SK-N-SH (cell line): ENCODE data around the gene ZNF213. TPM values are rescaled to one million over a fixed set of nuclear protein-coding genes. Genes with fewer than 3 reads are reported as not detected.

ENCODE experiments used
- CTCF ChIA-PET: fragments of 300-600, 350-600 bp; formaldehyde crosslinking; extraction: SDS; loops from one replicate; lab custom pipeline; 2021; lab: Yijun Ruan, JAX
- POLR2A ChIA-PET: fragments of 350-600 bp; sonication (Branson Sonifier 250); formaldehyde crosslinking; extraction: SDS; loops from one replicate; lab custom pipeline; 2020; ENCODE audit warnings: antibody characterized with exemption, inconsistent platforms; lab: Yijun Ruan, JAX
- DNase-seq: peaks from one replicate; pipeline ENCODE4 v3.0.0; 2012
- H2AFZ ChIP-seq: fragments of 200-600 bp; sonication (generic); 2 replicates; pipeline ENCODE4 v1.8.1; 2016; ENCODE audit warnings: antibody characterized with exemption, mild to moderate bottlenecking, low read depth
- H3F3A ChIP-seq: fragments of 200-600 bp; sonication (generic); replicated peaks from 2 replicates; pipeline ENCODE3; 2016; ENCODE audit warnings: antibody characterized with exemption, mild to moderate bottlenecking; ENCODE audit not compliant: insufficient read depth
- H3K27ac ChIP-seq, 2 experiments: fragments of 200-500 bp in 1 of 2; fragments of 200-600 bp in 1 of 2; sonication (Bioruptor generic) in 1 of 2; sonication (generic), shearing (Covaris generic) in 1 of 2; 2 replicates each; pipeline versions ENCODE4 v1.5.1 to v1.6.1; 2014 to 2016; ENCODE audit warnings: low read depth in 2 of 2, inconsistent platforms in 1 of 2, low read length in 1 of 2, mild to moderate bottlenecking in 1 of 2, mixed read lengths in 1 of 2
- H3K27me3 ChIP-seq: fragments of 200-600 bp; sonication (generic), shearing (Covaris generic); 2 replicates; pipeline ENCODE4 v1.6.1; 2016; ENCODE audit warnings: mixed run types; ENCODE audit not compliant: insufficient read depth
- H3K36me3 ChIP-seq, 2 experiments: fragments of 200-500 bp in 1 of 2; fragments of 200-600 bp in 1 of 2; sonication (Bioruptor generic) in 1 of 2; sonication (generic) in 1 of 2; replicated peaks in 1 of 2; 2 replicates each; pipeline versions ENCODE3 to v1.5.1; 2014 to 2016; ENCODE audit warnings: low read length in 1 of 2, mild to moderate bottlenecking in 1 of 2; ENCODE audit not compliant: insufficient read depth in 2 of 2, control insufficient read depth in 1 of 2
- H3K4me1 ChIP-seq, 2 experiments: fragments of 200-500 bp in 1 of 2; fragments of 200-600 bp in 1 of 2; sonication (Bioruptor generic) in 1 of 2; sonication (generic), shearing (Covaris generic) in 1 of 2; 2 replicates each; pipeline versions ENCODE4 v1.5.1 to v1.6.1; 2014 to 2016; ENCODE audit warnings: low read depth in 1 of 2, low read length in 1 of 2, mixed run types in 1 of 2; ENCODE audit not compliant: insufficient read depth in 2 of 2, control insufficient read depth in 1 of 2
- H3K4me2 ChIP-seq: fragments of 200-600 bp; sonication (generic), shearing (Covaris generic); 2 replicates; pipeline ENCODE4 v1.6.1; 2017; ENCODE audit warnings: mixed run types
- H3K4me3 ChIP-seq, 2 experiments: fragments of 200-500 bp in 1 of 2; fragments of 200-600 bp in 1 of 2; sonication (Bioruptor generic) in 1 of 2; sonication (generic), shearing (Covaris generic) in 1 of 2; 2 replicates each; pipeline versions ENCODE4 v1.5.1 to v1.8.1; 2014 to 2016; ENCODE audit warnings: low read depth in 2 of 2, inconsistent platforms in 1 of 2, low read length in 1 of 2, mild to moderate bottlenecking in 1 of 2, mixed read lengths in 1 of 2, moderate library complexity in 1 of 2
- H3K79me2 ChIP-seq: fragments of 200-600 bp; sonication (generic); 2 replicates; pipeline ENCODE4 v1.8.1; 2017; ENCODE audit warnings: mild to moderate bottlenecking; ENCODE audit not compliant: insufficient read depth
- H3K9ac ChIP-seq: fragments of 200-600 bp; sonication (generic); 2 replicates; pipeline ENCODE4 v1.6.1; 2017; ENCODE audit warnings: mixed run types
- H3K9me2 ChIP-seq: fragments of 200-600 bp; sonication (generic); 2 replicates; pipeline ENCODE4 v1.6.1; 2017; ENCODE audit warnings: mixed run types
- H3K9me3 ChIP-seq: fragments of 200-600 bp; sonication (generic); 2 replicates; pipeline ENCODE4 v1.6.1; 2017; ENCODE audit warnings: mixed run types, mild to moderate bottlenecking, moderate library complexity
- H4K20me1 ChIP-seq: fragments of 200-600 bp; sonication (generic); 2 replicates; pipeline ENCODE4 v1.6.1; 2017; ENCODE audit warnings: mild to moderate bottlenecking, mixed run types; ENCODE audit not compliant: insufficient read depth
- CHD2 ChIP-seq: fragments of 150-350 bp; IDR thresholded peaks from 2 replicates; pipeline ENCODE4 v1.6.1; 2018; ENCODE audit warnings: low read length; ENCODE audit not compliant: partially characterized antibody
- ELF1 ChIP-seq: IDR thresholded peaks from 2 replicates; pipeline ENCODE4 v1.4.0; 2012
- EP300 ChIP-seq, 2 experiments: IDR thresholded peaks; 2 replicates each; pipeline versions ENCODE4 v1.4.0 to v1.6.1; 2012; ENCODE audit warnings: borderline replicate concordance in 1 of 2, low read depth in 1 of 2, low read length in 1 of 2
- FOSL2 ChIP-seq: IDR thresholded peaks from 2 replicates; pipeline ENCODE4 v1.4.0; 2012; ENCODE audit warnings: low read depth, mild to moderate bottlenecking, moderate library complexity, borderline replicate concordance
- GABPA ChIP-seq: IDR thresholded peaks from 2 replicates; pipeline ENCODE4 v1.4.0; 2012; ENCODE audit warnings: low read depth, mild to moderate bottlenecking
- GATA2 ChIP-seq: sonication (generic); formaldehyde crosslinking; IDR thresholded peaks from 2 replicates; pipeline ENCODE4 v1.5.0; 2020; ENCODE audit warnings: mild to moderate bottlenecking, missing genetic modification reagents
- JUND ChIP-seq: IDR thresholded peaks from 2 replicates; pipeline ENCODE4 v1.4.0; 2012
- MEF2A ChIP-seq: IDR thresholded peaks from 2 replicates; pipeline ENCODE4 v1.4.0; 2012; ENCODE audit warnings: low read depth, borderline replicate concordance
- MXI1 ChIP-seq: IDR thresholded peaks from 2 replicates; pipeline ENCODE4 v1.6.1; 2012; ENCODE audit warnings: mild to moderate bottlenecking, low read depth, low read length, improper control_type of control experiment
- NFIC ChIP-seq: IDR thresholded peaks from 2 replicates; pipeline ENCODE4 v1.4.0; 2012; ENCODE audit warnings: borderline replicate concordance
- NRF1 ChIP-seq: IDR thresholded peaks from 2 replicates; pipeline ENCODE4 v1.6.1; 2012; ENCODE audit warnings: low read depth, mild to moderate bottlenecking, low read length
- POLR2AphosphoS5 ChIP-seq: IDR thresholded peaks from 2 replicates; pipeline ENCODE4 v1.6.1; 2012; ENCODE audit warnings: low read depth, low read length
- RCOR1 ChIP-seq: fragments of 150-350 bp; IDR thresholded peaks from 2 replicates; pipeline ENCODE4 v1.6.1; 2017; ENCODE audit warnings: antibody characterized with exemption, low read length
- RFX5 ChIP-seq: IDR thresholded peaks from 2 replicates; pipeline ENCODE4 v1.6.1; 2012; ENCODE audit warnings: mild to moderate bottlenecking, improper control_type of control experiment, low read length
- RXRA ChIP-seq: IDR thresholded peaks from 2 replicates; pipeline ENCODE4 v1.4.0; 2012; ENCODE audit warnings: low read depth, mild to moderate bottlenecking, borderline replicate concordance
- SIN3A ChIP-seq: IDR thresholded peaks from 2 replicates; pipeline ENCODE4 v1.6.1; 2012; ENCODE audit warnings: low read depth, mild to moderate bottlenecking, low read length, moderate library complexity, borderline replicate concordance
- SMC3 ChIP-seq: IDR thresholded peaks from 2 replicates; pipeline ENCODE4 v1.6.1; 2012; ENCODE audit warnings: low read depth, low read length, improper control_type of control experiment
- TAF1 ChIP-seq: IDR thresholded peaks from 2 replicates; pipeline ENCODE4 v1.6.1; 2012; ENCODE audit warnings: low read depth, mild to moderate bottlenecking, low read length, moderate library complexity, borderline replicate concordance
- TCF12 ChIP-seq: IDR thresholded peaks from 2 replicates; pipeline ENCODE4 v1.4.0; 2012
- YY1 ChIP-seq: IDR thresholded peaks from 2 replicates; pipeline ENCODE4 v1.4.0; 2012; ENCODE audit warnings: low read depth, mild to moderate bottlenecking
- WGBS: methylation state at CpG from one replicate; pipeline ENCODE4 v1.1.6; 2017; ENCODE audit warnings: low lambda C conversion rate; 5-methylcytosine and 5-hydroxymethylcytosine counted together
- polyA plus RNA-seq, 3 experiments: library from polyadenylated mRNA; depleted of rRNA; stranded (reverse); fragments of >200 nt; gene quantifications; 2 replicates each; pipeline ENCODE4 v1.2.3, GENCODE V29; 2012
- TF ChIP-seq, protein P1 (sequence below): IDR thresholded peaks from 2 replicates; pipeline ENCODE4; 2012
- TF ChIP-seq, protein P2 (sequence below): IDR thresholded peaks from 2 replicates; pipeline ENCODE4 v1.4.0; 2012; ENCODE audit warnings: low read depth
- TF ChIP-seq, protein P3 (sequence below): fragments of 200-600 bp; sonication (generic); IDR thresholded peaks from 2 replicates; pipeline ENCODE4 v1.6.1; 2017; ENCODE audit warnings: antibody characterized with exemption, mild to moderate bottlenecking, moderate library complexity
- TF ChIP-seq, protein P4 (sequence below): fragments of 150-350 bp; IDR thresholded peaks from 2 replicates; pipeline ENCODE4 v1.6.1; 2016; ENCODE audit warnings: mild to moderate bottlenecking, low read depth, low read length
- TF ChIP-seq, protein P5 (sequence below): IDR thresholded peaks from 2 replicates; pipeline ENCODE4 v1.4.0; 2012; ENCODE audit warnings: low read depth, borderline replicate concordance

Gene ZNF213, protein sequence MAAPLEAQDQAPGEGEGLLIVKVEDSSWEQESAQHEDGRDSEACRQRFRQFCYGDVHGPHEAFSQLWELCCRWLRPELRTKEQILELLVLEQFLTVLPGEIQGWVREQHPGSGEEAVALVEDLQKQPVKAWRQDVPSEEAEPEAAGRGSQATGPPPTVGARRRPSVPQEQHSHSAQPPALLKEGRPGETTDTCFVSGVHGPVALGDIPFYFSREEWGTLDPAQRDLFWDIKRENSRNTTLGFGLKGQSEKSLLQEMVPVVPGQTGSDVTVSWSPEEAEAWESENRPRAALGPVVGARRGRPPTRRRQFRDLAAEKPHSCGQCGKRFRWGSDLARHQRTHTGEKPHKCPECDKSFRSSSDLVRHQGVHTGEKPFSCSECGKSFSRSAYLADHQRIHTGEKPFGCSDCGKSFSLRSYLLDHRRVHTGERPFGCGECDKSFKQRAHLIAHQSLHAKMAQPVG
- polyA plus RNA-seq (2012; rRNA removed) = 0.83 and 1.1 TPM in 2 replicates
- polyA plus RNA-seq (2012; cell fraction: cytosol; rRNA removed) = 0.55 and 0.92 TPM in 2 replicates
- 1.4 and 2.5 TPM in 2 replicates for polyA plus RNA-seq (2012; cell fraction: nucleus; rRNA removed)

DNA sequence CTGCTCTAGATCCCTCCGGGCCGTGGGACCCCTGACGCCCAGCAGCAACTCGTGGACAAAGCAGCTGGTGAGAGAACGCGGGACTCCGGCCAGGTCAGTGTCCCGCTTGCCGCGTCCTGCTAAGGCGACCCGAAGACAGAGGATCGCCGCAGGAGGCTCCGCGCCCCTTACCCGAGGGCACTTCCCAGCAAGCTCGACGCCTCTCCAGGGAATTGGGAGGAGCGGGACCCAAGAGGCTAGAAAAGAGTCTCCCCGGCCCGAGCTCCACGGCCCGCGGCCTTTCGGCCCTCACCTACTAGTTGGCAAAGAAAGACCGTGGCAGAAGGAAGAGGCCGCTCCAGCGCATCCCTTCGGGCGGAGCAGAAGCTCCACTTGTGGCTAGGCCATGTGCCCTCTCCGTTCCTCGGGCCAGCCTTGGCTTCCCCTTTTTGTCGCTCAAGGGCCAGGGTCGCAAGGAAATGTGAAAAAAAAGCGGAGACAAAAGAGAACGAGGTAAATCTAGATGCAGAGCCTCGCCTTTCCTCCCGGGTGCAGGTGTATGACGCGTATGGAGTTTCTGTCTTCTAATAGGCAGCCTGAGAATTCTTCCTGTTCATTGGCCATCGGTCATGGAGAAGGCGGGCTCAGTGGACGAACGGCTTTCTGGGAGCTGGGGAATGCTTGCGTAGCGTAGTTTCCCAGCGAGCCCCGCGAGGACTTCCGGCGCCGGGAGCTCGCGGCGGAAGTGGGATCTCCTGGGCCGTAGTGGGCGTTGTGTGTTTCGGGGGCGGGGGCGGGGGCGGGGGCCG is at the start of gene ZNF213:
Gene ZNF213 (plus strand): TSS at position 692 of the 788 bp plus-strand sequence. CDS start 2,252 bp downstream, outside the sequence.
- Histone ChIP-seq H3K9me2 (no peaks in the 10 kb centered on the region), H3K4me1 (peaks cover 2 to 11% of the 10 kb centered on the region in 2 experiments; a peak in 3 of 4 replicates), H3K9ac (peak within 1 kb of the TSS; percentile 97), H3K27ac (peak within 1 kb of the TSS; percentile 77 to 88), H4K20me1 (peaks cover 8% of the 10 kb centered on the region; the same call in 1 of the 2 replicates), H2AFZ (peak within 1 kb of the TSS; percentile 96), H3K4me2 (peak within 1 kb of the TSS; percentile 96), H3K4me3 (peak within 1 kb of the TSS; percentile 96 to 97), H3K36me3 (peaks cover 16 to 31% of the 10 kb centered on the region in 2 experiments), H3K79me2 (peaks cover 50% of the 10 kb centered on the region), H3K9me3 (no peaks in the 10 kb centered on the region), H3K27me3 (no peaks in the 10 kb centered on the region), H3F3A (peaks cover 25% of the 10 kb centered on the region)
- WGBS = under 1% methylated on average over 51 of the region's 63 CpGs
- TF ChIP-seq RCOR1 = no peak
- TF ChIP-seq NRF1 = no peak
- no peak for TF ChIP-seq SMC3
- TF ChIP-seq YY1 = no peak
- TF ChIP-seq, protein P1, sequence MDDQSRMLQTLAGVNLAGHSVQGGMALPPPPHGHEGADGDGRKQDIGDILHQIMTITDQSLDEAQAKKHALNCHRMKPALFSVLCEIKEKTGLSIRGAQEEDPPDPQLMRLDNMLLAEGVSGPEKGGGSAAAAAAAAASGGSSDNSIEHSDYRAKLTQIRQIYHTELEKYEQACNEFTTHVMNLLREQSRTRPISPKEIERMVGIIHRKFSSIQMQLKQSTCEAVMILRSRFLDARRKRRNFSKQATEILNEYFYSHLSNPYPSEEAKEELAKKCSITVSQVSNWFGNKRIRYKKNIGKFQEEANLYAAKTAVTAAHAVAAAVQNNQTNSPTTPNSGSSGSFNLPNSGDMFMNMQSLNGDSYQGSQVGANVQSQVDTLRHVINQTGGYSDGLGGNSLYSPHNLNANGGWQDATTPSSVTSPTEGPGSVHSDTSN = no peak
- TF ChIP-seq FOSL2 = no peak
- peak; percentile 88 for TF ChIP-seq POLR2AphosphoS5
- TF ChIP-seq TCF12 = no peak
- no peak for TF ChIP-seq MEF2A
- TF ChIP-seq ELF1 = peak; percentile 50
- TF ChIP-seq RFX5 = peak; percentile 79
- TF ChIP-seq RXRA = no peak
- TF ChIP-seq, protein P2, sequence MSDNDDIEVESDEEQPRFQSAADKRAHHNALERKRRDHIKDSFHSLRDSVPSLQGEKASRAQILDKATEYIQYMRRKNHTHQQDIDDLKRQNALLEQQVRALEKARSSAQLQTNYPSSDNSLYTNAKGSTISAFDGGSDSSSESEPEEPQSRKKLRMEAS = peak; percentile 61
- TF ChIP-seq NFIC = no peak
- TF ChIP-seq TAF1 = peak; percentile 36
- TF ChIP-seq JUND = no peak
- TF ChIP-seq GATA2 = no peak
- TF ChIP-seq, protein P3, sequence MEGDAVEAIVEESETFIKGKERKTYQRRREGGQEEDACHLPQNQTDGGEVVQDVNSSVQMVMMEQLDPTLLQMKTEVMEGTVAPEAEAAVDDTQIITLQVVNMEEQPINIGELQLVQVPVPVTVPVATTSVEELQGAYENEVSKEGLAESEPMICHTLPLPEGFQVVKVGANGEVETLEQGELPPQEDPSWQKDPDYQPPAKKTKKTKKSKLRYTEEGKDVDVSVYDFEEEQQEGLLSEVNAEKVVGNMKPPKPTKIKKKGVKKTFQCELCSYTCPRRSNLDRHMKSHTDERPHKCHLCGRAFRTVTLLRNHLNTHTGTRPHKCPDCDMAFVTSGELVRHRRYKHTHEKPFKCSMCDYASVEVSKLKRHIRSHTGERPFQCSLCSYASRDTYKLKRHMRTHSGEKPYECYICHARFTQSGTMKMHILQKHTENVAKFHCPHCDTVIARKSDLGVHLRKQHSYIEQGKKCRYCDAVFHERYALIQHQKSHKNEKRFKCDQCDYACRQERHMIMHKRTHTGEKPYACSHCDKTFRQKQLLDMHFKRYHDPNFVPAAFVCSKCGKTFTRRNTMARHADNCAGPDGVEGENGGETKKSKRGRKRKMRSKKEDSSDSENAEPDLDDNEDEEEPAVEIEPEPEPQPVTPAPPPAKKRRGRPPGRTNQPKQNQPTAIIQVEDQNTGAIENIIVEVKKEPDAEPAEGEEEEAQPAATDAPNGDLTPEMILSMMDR = no peak
- peak; percentile 60 for TF ChIP-seq CHD2
- TF ChIP-seq SIN3A = no peak; the same call in 1 of the 2 replicates
- TF ChIP-seq, protein P4, sequence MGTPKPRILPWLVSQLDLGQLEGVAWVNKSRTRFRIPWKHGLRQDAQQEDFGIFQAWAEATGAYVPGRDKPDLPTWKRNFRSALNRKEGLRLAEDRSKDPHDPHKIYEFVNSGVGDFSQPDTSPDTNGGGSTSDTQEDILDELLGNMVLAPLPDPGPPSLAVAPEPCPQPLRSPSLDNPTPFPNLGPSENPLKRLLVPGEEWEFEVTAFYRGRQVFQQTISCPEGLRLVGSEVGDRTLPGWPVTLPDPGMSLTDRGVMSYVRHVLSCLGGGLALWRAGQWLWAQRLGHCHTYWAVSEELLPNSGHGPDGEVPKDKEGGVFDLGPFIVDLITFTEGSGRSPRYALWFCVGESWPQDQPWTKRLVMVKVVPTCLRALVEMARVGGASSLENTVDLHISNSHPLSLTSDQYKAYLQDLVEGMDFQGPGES = peak; percentile 37; the same call in 1 of the 2 replicates
- no peak for TF ChIP-seq EP300 (IDR thresholded peaks at IDR 0.05; ENCODE audit: borderline replicate concordance in 1 of 2, low read depth in 1 of 2, low read length in 1 of 2)
- peak; percentile 32; the same call in 1 of the 2 replicates for TF ChIP-seq MXI1
- peak; percentile 86 for TF ChIP-seq GABPA
- TF ChIP-seq, protein P5, sequence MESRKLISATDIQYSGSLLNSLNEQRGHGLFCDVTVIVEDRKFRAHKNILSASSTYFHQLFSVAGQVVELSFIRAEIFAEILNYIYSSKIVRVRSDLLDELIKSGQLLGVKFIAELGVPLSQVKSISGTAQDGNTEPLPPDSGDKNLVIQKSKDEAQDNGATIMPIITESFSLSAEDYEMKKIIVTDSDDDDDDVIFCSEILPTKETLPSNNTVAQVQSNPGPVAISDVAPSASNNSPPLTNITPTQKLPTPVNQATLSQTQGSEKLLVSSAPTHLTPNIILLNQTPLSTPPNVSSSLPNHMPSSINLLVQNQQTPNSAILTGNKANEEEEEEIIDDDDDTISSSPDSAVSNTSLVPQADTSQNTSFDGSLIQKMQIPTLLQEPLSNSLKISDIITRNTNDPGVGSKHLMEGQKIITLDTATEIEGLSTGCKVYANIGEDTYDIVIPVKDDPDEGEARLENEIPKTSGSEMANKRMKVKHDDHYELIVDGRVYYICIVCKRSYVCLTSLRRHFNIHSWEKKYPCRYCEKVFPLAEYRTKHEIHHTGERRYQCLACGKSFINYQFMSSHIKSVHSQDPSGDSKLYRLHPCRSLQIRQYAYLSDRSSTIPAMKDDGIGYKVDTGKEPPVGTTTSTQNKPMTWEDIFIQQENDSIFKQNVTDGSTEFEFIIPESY = no peak
- peak; percentile 94 for DNase-seq
- CTCF ChIA-PET = interaction anchor here (0.7 to 4.6 kb wide), 10 partner anchors 10 to 266 kb away, joined by 3 to 43 read pairs (median 4); no protein-coding TSS in a partner anchor
- POLR2A ChIA-PET = interaction anchor here (0.5 to 2.2 kb wide), 9 partner anchors 9 to 223 kb away, joined by 3 to 18 read pairs (median 4); no protein-coding TSS in a partner anchor
